ENCODE data around the gene TYROBP. TPM values are rescaled to one million over a fixed set of nuclear protein-coding genes. Genes with fewer than 3 reads are reported as not detected.

Gene TYROBP
- total and polyA plus RNA-seq, 2 of the 8 experiments (the other 6 are each of a cell fraction or from before 2014, with no cell fraction given): 0.18 TPM; not detected in 1

DNA sequence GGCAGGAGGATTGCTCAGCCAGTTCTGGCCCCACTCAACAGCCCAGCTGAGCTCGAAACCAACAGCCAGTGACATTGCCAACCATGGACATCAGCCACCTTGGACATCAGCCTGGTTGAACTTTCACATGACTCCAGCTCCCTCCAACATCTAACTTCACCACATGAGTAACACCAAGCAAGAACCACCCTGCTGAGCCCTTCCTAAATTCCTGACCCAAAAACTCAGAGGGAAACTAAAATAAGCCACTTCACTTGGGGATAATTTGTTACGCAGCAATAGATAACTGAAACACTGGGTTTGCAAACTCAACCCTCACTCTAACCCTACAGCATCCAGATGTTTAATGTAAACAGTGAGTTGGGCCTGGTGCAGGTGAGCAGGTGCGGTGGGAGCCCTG lies 17.4 kb upstream of the TYROBP start:
- Histone ChIP-seq H3K9me3 (ENCODE audit: insufficient read depth in 2 of 2, low read depth in 1 of 2, low read length in 1 of 2) (peaks cover 0 to 3% of the 10 kb centered on the region in 2 experiments; a peak in 1 of 4 replicates), H3K4me2 (ENCODE audit: insufficient read depth in 1 of 2, low read depth in 2 of 2, low read length in 2 of 2) (no peak overlapping the region), H3K27ac (ENCODE audit: low read depth, low read length) (no peak overlapping the region), H3K14ac (ENCODE audit: insufficient read length) (no peak overlapping the region), H3K79me1 (ENCODE audit: low read depth, low read length) (no peaks in the 10 kb centered on the region), H4K91ac (replicated peaks; ENCODE audit: insufficient read length, low read length) (no peak overlapping the region), H3K23ac (ENCODE audit: insufficient read length) (no peak overlapping the region), H4K20me1 (replicated peaks in 1 of 2; ENCODE audit: control insufficient read depth in 1 of 2, insufficient read depth in 2 of 2, low read length in 2 of 2) (no peaks in the 10 kb centered on the region), H2BK120ac (replicated peaks; ENCODE audit: low read depth, low read length) (no peak overlapping the region), H3K27me3 (replicated peaks in 1 of 4; ENCODE audit: control insufficient read depth in 3 of 4, extremely low read depth in 1 of 4, insufficient read depth in 3 of 4, low read length in 3 of 4) (no peaks in the 10 kb centered on the region), H3K4ac (replicated peaks; ENCODE audit: insufficient read length, low read depth, low read length) (no peak overlapping the region), H3K4me1 (replicated peaks in 1 of 4; ENCODE audit: control insufficient read depth in 3 of 4, insufficient read depth in 4 of 4, low read length in 3 of 4) (no peaks in the 10 kb centered on the region), H3K9ac (replicated peaks in 1 of 4; ENCODE audit: extremely low read depth in 1 of 4, low read depth in 3 of 4, low read length in 3 of 4) (no peak overlapping the region), H3K23me2 (ENCODE audit: low read depth, low read length) (no peaks in the 10 kb centered on the region), H2AK5ac (ENCODE audit: low read depth, low read length) (no peak overlapping the region), H3K4me3 (ENCODE audit: extremely low read depth in 1 of 4, insufficient read depth in 2 of 4, low read depth in 3 of 4, low read length in 4 of 4) (no peak overlapping the region), H3K18ac (ENCODE audit: extremely low read depth, low read length) (no peak overlapping the region), H3K56ac (replicated peaks; ENCODE audit: insufficient read length, low read depth, low read length) (no peak overlapping the region), H2BK15ac (ENCODE audit: low read length) (no peak overlapping the region), H3K36me3 (ENCODE audit: control insufficient read depth in 2 of 4, insufficient read depth in 4 of 4, low read length in 3 of 4) (no peaks in the 10 kb centered on the region), H2BK20ac (ENCODE audit: low read length) (no peak overlapping the region), H3K79me2 (ENCODE audit: control insufficient read depth in 1 of 2, insufficient read depth in 2 of 2, low read length in 2 of 2) (no peaks in the 10 kb centered on the region), H4K5ac (ENCODE audit: insufficient read length, low read depth, low read length) (no peak overlapping the region), H4K8ac (ENCODE audit: extremely low read depth, insufficient read depth, low read length) (no peak overlapping the region), H2AFZ (ENCODE audit: low read length) (no peak overlapping the region), H2BK5ac (ENCODE audit: low read depth, low read length) (no peak overlapping the region), H2BK12ac (ENCODE audit: low read depth, low read length) (no peak overlapping the region)
- CTCF ChIA-PET (ENCODE audit: partially characterized antibody): interaction anchor here (0.5 to 2.9 kb wide), 8 partner anchors 9 to 236 kb away, joined by 3 to 14 read pairs (median 5); no protein-coding TSS in a partner anchor
- DNase-seq (ENCODE audit: low read depth in 1 of 2, low spot score in 2 of 2) (no peak), FAIRE-seq (no peak)
- WGBS, 2 experiments (ENCODE audit: extremely low coverage in 1 of 2, insufficient coverage in 1 of 2, insufficient read length in 1 of 2, insufficient replicate concordance in 2 of 2, low coverage in 1 of 2, low lambda C conversion rate in 2 of 2, missing lambda C conversion rate in 1 of 2): 91% methylated on average over 3 of the region's 3 CpGs; no CpG with 5 or more reads in 1 of the 2 experiments
- POLR2A ChIA-PET (ENCODE audit: partially characterized antibody): interaction anchor here (0.8 kb wide), 1 partner anchor 34 kb away, joined by 3 read pairs; no protein-coding TSS in a partner anchor
- TF ChIP-seq KDM5A (IDR thresholded peaks at IDR 0.05; ENCODE audit: low read length): no peak
- no peak for TF ChIP-seq KDM4A (IDR thresholded peaks at IDR 0.05; ENCODE audit: low read depth, low read length, severe bottlenecking)
- no peak for TF ChIP-seq SP2 (IDR thresholded peaks at IDR 0.05; ENCODE audit: low read length)
- no peak for TF ChIP-seq BACH1 (IDR thresholded peaks at IDR 0.05; ENCODE audit: low read length)
- no peak for TF ChIP-seq BCL11A (IDR thresholded peaks at IDR 0.05; ENCODE audit: low read depth in 2 of 2, low read length in 2 of 2)
- no peak for TF ChIP-seq TAF1 (IDR thresholded peaks at IDR 0.05; ENCODE audit: low read depth, low read length)
- no peak for TF ChIP-seq CBX8 (IDR thresholded peaks at IDR 0.05; ENCODE audit: borderline replicate concordance, low read depth, low read length)
- TF ChIP-seq CTBP2 (IDR thresholded peaks at IDR 0.05; ENCODE audit: borderline replicate concordance, insufficient read depth, insufficient read length, low read length): no peak
- no peak for TF ChIP-seq CEBPB (IDR thresholded peaks at IDR 0.05; ENCODE audit: low read depth, low read length)
- TF ChIP-seq TEAD4 (IDR thresholded peaks at IDR 0.05; ENCODE audit: low read depth, low read length): no peak

Measured in H1 (cell line).